T follicular helper cell (primary cell): ENCODE results near the gene CNST.
A peak's percentile ranks its signal among the peaks of the same experiment; 100 is the strongest.

Experiments
- DNase-seq: peaks from one replicate; pipeline ENCODE4 v3.0.0-alpha.2; 2020; ENCODE audit warnings: low read depth
- total RNA-seq, 2 experiments: gene quantifications; one replicate each; lab custom pipeline; 2026; lab: John Stamatoyannopoulos, UW

The CNST gene, protein sequence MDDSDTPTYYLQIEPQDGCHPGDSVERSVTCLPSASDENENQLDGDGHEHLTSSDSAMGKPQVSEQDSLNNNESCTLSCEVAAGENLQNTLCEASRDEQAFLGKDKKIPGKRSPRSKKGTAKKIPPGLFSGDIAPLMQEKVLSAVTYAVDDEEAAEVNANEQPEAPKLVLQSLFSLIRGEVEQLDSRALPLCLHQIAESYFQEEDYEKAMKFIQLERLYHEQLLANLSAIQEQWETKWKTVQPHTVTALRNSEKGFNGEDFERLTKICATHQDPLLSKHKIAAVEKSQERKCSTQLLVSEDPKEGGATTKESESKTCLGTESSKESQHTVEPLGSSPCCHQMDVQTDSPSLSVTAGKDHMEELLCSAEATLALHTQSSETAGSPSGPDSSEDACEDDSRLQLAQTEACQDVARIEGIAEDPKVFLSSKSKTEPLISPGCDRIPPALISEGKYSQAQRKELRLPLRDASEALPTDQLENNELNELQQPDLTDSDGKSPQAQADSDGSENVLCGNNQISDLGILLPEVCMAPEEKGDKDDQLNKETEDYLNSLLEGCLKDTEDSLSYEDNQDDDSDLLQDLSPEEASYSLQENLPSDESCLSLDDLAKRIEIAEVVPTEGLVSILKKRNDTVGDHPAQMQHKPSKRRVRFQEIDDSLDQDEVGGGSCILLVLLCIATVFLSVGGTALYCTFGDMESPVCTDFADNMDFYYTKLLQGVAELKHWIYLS
- 113 to 171 reads per million in 2 experiments for total RNA-seq

DNA sequence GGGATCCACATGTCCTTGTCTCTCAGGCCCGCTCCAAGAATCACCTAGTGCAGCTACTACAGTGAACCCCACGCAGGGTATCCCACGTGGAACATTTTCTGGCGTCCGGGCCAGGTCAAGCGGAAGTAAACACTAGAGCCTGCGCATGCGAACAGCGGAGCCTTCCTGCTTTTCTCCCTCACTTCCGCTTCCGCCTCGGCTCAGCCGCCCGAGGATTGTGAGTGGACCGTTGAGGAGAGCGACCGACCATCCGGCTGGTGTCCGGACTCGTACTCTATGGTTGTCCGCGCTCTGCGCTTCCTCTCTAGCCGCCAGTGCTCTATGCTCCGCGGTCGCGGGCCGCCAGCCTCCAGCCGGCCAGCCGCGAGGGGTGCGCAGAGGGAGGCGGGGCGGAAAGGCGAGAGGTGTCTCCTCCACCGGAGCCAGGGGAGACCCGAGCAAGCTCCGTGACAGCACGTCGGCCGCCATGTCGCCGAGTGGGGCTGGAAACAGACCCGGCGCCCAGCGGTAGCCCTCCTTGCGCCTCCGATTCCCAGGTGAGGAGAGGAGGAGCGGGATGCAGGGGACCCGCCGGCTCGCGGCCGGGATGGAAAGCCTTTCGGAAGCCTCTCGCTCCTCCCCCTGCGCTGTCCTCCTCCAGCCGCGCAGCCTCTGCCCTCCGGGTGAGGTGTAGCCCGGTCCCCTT, at the start of gene CNST, which contains the start of gene TFB2M:
CNST (plus strand) TSS at position 329 of the 685 bp plus-strand sequence. CDS start 25,107 bp downstream, outside the sequence.
TFB2M (minus strand) TSS at position 134 of the 685 bp plus-strand sequence; CDS start at position 11, 123 bp downstream.
- peak; percentile 80 for DNase-seq

DNA sequence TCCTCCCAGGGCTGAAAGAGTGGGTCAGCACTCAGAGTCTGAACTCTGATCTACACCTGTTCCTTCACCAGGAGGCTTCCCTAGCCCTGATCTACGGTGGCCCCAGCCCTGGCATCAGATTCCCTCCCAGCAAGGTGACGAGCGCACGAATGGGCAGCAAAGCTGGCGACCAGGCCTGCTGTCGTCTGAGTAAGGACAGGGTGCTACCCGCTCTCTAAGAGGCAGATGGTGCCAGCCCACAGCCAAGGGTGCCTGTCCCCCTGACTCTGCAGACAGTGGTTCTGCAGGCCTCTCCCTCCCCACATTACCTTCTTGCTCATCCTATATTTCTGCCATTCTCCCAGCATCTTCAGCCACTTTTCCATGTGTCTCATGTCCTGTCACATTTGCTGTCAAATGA, 48.9 kb upstream of the CNST start:
- DNase-seq: no peak

DNA sequence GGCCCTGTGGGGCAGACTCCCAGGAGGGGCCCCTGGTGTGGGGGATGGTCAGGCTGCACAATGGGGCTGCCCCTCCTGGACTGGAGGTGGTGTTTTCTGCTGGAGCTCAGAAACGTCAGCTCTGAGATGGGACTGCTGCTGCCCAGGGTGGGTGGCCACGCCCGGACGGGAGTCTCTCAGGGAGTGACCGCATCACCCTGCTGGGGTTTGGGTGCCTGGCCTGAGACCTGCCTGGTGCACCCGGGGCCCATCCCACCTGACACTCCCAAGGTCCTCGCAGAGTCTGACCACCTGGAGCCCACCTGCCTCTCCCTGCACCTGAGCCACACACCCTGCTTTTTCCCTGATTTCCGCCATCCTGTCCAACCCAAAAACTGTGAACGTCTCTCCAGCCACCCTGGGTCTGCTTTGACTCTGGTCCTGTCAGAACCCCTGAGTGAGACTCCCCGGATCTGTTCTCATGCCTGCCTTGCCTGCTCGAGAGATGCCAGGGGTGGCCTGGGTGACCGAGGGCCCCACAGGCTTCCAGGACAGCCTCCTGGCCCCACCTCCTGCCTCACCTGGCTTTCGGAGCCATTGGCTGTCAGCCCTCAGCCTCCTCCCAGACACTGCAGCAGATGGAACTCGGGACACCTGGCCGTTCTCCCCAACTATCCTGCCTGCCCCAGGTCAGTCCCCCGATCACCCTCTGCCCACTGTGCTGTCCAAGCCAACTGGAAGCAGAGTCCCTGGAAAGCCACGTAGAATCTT, 47.6 kb upstream of the CNST start:
- DNase-seq: no peak

DNA sequence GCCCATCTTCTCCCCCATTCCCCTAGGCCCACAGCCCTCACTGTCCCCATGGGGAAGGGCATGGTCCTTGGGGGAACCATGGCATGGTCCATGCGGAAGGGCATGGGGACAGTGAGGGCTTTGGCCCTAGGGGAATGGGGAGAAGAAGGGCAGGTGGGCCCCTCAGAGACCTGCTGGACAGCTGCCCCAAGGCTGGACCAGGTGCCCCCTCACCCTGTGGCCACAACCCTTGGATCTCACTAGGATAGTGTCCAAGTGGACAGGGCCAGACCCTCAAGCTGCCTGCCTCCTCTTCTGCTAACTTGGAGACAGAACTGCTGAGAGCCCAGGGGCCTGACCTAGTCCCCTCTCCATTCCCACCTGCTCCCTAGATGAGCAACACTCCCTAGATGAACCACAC, 46.7 kb upstream of the CNST start:
- no peak for DNase-seq

DNA sequence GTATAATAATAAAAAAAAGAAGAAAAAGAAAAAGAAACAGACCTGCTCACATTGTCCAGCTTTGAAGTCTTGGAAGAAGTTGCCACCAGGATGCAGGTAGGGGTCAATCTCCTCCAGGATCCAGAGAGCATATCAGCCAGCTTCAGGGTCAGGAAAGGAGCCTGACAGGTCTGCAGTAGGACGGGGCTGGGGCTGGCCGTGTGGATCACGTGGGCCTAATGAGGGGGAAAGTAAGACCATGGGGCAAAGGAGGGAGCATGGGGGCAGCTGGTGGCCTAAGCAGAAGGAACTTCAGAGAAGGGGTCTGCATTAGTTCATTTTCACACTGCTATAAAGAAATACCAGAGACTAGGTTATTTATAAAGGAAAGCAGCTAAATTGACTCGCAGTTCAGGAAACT, 39.9 kb upstream of the CNST start:
- DNase-seq: no peak

DNA sequence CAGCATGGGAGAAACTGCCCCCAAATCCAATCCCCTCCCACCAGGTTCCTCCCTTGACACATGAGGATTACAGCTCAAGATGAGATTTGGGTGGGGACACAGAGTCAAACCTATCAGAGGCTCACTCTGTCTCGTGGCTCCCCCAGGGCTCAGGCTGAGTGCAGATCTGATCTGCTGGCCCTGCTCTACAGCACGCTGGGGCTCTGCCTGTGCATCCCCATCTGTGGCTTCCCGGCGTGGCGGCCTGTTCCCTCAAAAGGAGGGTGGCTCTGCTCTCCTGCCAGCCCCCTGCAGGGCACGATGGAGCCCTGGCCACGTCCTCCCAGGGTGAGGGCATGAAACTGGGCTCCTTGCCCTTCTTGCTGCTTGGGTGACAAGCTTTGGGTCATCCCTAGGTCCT, 39.3 kb upstream of the CNST start:
- DNase-seq: no peak

DNA sequence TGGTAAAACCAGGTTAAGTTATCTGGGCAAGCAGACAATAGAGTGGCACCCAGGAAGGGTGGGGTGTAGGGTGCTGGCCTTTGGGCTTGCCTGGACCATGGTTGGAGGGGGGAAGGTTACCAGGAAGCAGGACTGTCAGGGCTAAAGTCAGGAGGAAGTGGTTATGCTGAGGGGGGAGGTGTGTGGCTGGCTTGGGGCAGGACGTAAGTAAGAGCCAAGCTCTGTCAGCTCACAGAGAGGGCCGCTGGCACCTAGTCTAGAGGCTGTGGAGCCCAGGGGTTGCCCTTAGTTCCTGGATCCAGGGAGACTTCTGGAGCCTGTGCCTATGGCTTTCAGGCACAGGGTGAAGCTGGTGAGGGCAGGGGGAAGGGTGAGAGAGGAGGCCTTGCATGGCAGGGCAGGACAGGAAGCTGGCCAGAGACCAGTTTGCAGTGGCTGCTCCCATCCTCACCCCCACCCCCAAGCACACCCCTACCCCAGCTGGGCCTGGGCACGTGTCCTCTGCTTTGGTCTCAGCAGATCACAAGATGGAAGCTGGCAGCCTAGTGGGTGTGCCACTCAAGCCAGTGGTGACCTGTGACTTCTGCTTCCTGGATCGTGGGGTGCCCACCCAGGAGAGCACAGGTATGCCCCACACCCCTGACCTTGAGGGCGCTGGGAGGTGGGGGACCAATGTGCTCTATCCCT, 38.7 kb upstream of the CNST start:
- no peak for DNase-seq

DNA sequence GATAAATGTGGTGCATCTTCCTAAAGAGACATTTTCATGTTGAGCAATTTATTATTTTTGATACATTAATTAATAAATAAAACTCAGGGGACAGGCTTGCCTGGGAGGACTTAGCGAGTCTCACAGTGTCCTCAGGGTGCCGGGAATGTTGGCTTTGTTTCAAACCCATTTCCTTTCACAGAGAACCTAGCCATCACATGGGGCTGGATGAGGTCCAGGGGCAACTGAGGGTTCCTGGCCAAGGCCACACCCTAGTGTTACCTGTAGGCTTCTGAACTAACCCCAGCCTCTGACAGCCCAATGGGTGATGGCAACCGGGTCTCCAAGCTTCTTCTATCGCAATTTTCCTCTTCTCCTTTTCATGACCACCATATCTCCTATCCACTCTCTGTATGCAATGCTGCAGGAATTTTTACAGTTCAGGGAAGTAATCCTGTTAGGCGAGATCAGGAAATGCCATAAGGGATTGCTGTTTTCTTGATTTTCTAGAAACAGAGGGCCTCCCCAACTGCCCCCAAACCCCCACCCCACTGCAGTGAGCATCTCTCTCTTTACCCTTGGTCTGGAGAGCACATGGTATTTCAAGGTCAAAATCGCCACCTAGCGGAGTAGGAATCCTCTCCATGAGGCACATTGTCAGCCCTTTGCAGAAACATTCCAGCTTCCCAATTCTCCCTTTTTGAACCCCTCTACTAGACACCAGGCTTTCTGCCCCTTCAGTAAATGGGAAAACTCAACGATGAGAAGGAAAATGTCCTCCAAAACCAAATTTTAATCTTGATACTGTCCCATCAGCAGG, 37.1 kb upstream of the CNST start:
- DNase-seq: no peak

DNA sequence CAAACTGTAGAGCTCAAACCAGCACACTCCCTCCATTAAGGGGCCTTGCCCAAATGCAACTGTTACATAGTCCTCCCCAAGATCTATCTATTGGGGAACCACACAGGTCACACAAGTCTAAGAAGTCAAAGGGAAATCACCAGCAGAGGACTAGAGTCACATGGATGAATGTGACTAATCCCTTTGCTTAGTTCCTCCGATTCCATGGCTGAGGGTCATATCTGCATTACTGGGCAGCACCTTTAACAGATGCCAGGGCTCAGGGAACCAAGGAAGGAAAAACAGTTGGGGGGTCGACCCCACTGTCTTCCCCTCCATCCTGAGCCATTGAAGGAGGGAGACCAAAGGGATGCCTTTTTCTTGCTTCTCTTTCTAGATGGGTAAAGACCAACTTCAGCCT, 35.8 kb upstream of the CNST start:
- no peak for DNase-seq

DNA sequence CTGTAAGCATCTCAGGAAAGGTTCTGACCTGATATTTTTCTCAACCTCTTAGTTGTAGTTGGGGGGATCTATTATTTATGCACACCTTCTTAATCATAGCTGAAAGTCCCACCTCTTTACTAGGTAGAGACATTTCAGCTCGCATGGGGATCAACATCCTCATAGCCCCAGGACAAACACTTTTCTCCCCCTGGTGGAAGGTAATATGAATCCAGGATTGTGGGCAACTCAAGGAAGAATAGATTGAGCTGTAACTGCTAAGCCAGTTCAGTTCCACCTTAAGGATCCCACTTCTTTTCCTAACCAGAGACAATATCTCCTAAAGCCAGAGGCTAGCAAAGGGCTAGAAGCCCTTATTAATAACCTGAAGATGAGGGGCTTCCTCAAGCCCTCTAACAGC, 33.7 kb upstream of the CNST start:
- DNase-seq: no peak

DNA sequence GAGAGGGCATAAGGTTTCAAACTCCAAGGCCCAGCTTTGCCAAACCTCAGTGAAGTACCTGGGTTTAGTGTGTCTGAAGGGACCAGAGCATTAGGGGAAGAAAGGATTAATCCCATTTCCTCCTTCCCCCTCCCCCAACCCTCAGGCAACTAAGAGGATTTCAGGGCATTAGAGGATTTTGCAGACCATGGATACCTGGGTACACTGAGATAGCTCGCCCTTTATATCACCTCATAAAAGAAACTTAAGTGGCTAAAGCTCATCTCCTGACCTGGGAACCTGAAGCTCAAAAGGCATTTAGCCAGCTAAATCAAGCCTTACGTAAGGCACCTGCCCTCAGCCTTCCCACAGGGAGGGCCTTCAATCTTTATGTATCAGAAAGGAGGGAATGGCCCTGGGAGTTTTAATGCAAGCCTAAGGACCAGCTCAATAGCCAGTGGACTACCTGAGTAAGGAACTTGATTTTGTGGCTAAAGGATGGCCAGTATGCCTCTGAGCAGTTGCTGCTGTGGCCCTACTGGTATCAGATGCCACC, 32.8 kb upstream of the CNST start:
- DNase-seq: no peak

DNA sequence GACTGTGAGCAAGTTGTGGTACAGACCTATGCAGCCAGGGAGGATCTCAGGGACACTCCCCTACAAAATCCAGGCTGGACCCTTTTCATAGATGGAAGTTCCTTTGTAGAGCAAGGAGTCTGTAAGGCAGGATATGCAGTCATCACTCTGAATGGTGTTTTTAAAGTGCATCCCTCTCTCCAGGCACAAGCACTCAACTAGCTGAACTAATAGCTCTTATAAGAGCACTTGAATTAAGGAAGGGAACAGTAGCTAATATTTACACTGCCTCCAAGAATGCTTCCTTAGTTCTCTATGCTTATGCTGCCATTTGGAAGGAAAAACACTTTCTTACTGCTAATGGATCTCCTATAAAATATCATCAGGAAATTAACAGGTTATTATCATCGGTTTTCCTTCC, 32.1 kb upstream of the CNST start:
- no peak for DNase-seq

DNA sequence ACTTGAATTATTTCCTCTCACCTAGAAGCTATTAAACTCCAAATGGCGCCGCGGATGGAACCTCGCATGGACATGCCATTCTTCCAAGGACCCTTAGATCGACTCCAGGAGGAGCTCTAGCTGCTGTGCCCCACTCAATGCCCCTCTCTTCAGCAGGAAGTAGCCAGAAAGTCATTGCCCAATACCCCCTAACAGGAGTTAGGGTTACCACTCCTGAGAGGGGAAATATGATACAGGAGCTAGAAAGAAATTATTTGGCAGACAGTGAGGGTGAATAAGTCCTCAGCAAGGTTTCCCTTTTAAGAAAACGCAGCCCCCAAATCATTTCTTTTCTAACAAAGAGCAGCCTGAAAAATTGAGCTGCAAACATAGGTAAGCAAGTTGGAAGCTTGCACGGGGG, 28.8 kb upstream of the CNST start:
- no peak for DNase-seq

DNA sequence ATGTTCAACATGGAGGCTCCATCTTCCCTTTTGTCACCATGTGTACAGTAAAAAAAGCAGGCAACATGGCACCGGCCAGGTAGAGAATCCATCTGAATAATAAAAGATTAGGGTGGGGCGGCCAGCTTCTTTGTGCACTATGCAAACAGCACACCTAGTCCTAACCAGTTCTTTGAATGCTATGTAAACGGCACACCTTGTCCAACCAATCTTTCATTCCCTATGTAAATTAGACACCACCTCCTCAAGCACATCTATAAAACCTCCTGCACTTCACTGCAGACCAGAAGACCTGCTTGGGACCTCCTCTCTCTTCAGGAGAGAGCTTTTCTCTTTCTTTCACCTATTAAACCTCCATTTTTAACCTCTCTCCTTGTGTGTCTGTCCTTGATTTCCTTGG, 28.4 kb upstream of the CNST start:
- no peak for DNase-seq

DNA sequence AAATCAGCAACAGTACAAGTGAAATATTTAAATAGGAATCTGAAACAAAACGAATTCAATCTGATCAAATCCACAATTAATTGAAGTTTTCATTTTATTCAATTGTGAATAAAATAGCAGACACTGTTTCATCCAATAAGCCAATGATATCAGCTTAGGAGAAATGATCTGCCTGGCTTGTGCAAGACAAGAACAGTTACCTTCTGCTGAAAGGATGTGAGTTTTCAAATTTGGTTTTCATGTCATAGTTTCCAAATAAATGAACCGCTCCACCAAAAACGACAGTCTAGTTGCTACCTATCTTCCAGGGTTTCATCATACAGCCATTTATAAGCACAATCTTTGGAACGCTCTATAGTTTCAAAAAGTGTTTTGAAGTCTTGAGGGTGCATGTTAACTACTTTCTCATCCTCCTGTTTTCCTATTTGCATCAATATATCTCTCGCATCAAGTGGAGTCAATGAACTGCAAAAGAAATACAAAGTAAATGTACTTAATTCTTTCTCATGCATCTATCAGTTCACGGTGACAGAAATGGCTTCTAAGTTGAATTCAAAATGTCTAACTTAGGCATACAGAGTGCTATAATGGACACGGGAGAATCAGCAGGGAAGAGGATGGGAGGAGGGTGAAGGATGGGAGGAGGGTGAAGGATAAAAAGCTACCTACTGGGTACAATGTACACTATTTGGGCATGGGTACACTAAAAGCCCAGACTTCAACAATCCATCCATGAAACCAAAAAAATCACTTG, 25.3 kb upstream of the CNST start:
- DNase-seq: no peak

DNA sequence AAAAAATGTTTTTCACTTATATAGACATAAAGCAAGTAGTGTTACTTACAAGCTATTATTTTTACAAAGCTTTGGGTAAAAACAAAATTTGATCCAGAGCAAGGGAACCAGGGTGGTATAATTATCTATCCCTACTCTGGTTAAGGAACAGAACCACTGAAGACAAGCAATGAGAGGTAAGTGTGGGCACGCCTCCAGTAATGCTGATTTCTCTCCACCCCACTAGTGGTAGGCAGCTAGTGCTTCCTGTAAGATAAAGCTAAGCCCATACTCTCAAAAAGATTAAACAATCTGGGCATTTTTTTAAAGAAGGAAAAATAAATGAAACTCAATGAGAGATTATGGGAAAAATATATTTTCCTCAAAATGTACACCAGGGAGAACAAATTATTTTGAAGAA, 22.3 kb upstream of the CNST start:
- DNase-seq: no peak

DNA sequence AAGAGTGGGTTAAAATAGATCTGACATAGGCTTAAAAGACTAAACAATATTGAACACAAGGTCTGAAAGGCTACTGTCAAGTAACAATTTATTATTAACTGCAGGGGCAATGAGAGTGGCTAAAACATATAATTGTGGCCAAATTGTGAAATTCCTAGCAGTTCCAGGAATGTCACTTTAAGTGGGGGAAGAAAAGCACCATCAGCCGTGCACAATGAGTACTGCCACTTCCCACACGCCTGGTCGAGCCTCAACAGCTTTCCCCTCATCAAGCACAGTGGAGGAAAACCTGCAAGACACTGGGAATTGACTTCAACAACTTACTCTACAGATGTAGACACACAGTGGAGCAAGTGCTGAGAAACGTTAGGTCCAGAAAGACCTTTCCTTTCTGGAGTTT, 16.6 kb upstream of the CNST start:
- DNase-seq: no peak

DNA sequence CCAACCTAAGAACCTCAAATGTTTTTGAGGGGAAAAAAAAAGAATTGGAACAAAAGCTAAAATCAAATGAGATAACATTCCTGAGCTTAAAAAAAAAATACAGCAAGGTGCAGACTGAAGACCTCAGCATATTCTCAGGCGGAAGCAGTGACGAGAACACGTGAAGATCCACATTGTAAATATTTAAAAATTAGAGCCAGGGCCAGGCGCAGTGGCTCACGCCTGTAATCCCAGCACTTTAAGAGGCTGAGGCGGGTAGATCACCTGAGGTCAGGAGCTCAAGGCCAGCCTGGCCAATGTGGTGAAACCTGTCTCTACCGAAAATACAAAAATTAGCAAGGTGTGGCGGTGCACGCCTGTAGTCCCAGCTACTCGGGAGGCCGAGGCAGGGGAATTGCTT, 15.9 kb upstream of the CNST start:
- no peak for DNase-seq

DNA sequence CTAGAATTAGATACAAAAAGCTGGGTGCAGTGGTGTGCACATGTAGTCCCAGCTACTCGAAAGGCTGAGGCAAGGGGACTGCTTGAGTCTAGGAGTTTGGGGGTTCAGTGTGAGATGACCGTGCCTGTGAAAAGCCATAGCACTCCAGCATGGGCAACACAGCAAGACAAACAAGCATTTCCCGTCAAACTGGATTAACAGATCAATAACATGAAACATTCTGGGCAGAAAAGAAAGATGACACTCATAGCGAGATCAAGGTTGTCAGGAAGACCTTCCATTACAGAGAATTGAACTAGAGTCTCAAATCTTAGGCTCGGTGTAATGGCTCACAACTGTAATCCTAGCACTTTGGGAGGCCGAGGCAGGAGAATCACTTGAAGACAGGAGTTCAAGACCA, 14.1 kb upstream of the CNST start:
- DNase-seq: no peak

DNA sequence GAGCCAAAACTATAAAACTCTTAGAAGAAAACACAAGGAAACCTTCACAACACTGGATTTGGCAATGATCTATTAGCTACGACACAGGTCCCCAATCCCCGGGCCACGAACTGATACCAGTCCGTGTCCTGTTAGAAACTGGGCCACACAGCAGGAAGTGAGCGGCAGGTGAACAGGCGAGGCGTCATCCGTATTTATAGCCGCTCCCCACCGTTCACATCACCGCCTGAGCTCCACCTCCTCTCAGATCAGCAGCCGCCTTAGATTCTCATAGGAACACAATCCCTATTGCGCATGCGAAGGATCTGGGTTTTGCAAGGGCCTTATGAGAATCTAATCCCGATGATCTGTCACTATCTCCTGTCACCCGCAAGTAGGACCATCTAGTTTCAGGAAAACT, 12.1 kb upstream of the CNST start:
- no peak for DNase-seq
